Prostate gland (tissue), 2 donors: ENCODE data around the gene LSAMP. TPM values are rescaled to one million over a fixed set of nuclear protein-coding genes. Genes with fewer than 3 reads are reported as not detected.

Experiments
- DNase-seq: peaks from one replicate; pipeline ENCODE4 v3.0.0-alpha.2; 2019; ENCODE audit warnings: low spot score
- H3K27ac ChIP-seq, 2 donors: fragments of 200-600 bp; sonication (generic); 2 replicates each; pipeline ENCODE4 v1.5.1; 2017 to 2019
- H3K27me3 ChIP-seq: fragments of 200-600 bp; sonication (generic); replicated peaks from 2 replicates; pipeline ENCODE4 v1.5.1; 2019; ENCODE audit not compliant: insufficient read depth
- H3K36me3 ChIP-seq, 2 donors: fragments of 200-600 bp; sonication (generic); 1 replicate in 1 of 2; 2 replicates in 1 of 2; pipeline versions ENCODE4 v1.5.1 to v1.8.1; 2017 to 2019
- H3K4me1 ChIP-seq: fragments of 200-600 bp; sonication (generic); replicated peaks from 2 replicates; pipeline ENCODE4 v1.5.1; 2019
- H3K4me3 ChIP-seq, 2 donors: fragments of 200-600 bp; sonication (generic); 2 replicates each; pipeline ENCODE4 v1.5.1; 2017 to 2019
- H3K9me3 ChIP-seq: fragments of 200-600 bp; sonication (generic); 2 replicates; pipeline ENCODE4 v1.5.1; 2017
- CTCF ChIP-seq, 4 experiments: fragments of 200-600 bp in 2 of 4; fragments of 450-650 bp in 2 of 4; sonication (generic) in 2 of 4; IDR thresholded peaks; 1 replicate in 3 of 4; 2 replicates in 1 of 4; pipeline ENCODE4 v1.5.1; 2016 to 2019; ENCODE audit warnings: antibody characterized with exemption in 4 of 4, mild to moderate bottlenecking in 2 of 4, moderate library complexity in 2 of 4
- POLR2A ChIP-seq: fragments of 450-650 bp; IDR thresholded peaks from one replicate; pipeline ENCODE4 v1.6.1; 2016; ENCODE audit warnings: antibody characterized with exemption, mild to moderate bottlenecking
- POLR2AphosphoS5 ChIP-seq: sonication (generic); formaldehyde crosslinking; IDR thresholded peaks from one replicate; pipeline ENCODE4 v1.6.1; 2017; ENCODE audit warnings: antibody characterized with exemption
- WGBS: methylation state at CpG from one replicate; pipeline ENCODE4 v1.1.5; 2018; 5-methylcytosine and 5-hydroxymethylcytosine counted together
- intact Hi-C: fragments of 100-400 bp; cut with DNase I; formaldehyde crosslinking; loops from one replicate; pipeline ENCODE4 v1.14.2; 2022
- total RNA-seq, 2 donors: library from RNA; depleted of rRNA; stranded (reverse); fragments of >200 nt; gene quantifications; one replicate each; pipeline ENCODE4 v1.1.0, GENCODE V29; 2016

The LSAMP gene
- total RNA-seq, 2 donors from 2014 or later = 15.4 to 38.0 TPM

GRCh38 chr3:116050311-116050915 is 394.9 kb downstream of the LSAMP start:
- Histone ChIP-seq H3K4me1 (no peaks in the 10 kb centered on the region), H3K9me3 (no peaks in the 10 kb centered on the region), H3K36me3 (no peaks in the 10 kb centered on the region), H3K27me3 (no peaks in the 10 kb centered on the region), H3K4me3 (no peak overlapping the region), H3K27ac (no peak overlapping the region)
- TF ChIP-seq POLR2AphosphoS5 = no peak
- no peak for TF ChIP-seq CTCF (IDR thresholded peaks at IDR 0.05)
- TF ChIP-seq POLR2A = no peak
- WGBS = 30% methylated on average over 2 of the region's 2 CpGs
- DNase-seq = no peak
- intact Hi-C loops = no loop called here

DNA sequence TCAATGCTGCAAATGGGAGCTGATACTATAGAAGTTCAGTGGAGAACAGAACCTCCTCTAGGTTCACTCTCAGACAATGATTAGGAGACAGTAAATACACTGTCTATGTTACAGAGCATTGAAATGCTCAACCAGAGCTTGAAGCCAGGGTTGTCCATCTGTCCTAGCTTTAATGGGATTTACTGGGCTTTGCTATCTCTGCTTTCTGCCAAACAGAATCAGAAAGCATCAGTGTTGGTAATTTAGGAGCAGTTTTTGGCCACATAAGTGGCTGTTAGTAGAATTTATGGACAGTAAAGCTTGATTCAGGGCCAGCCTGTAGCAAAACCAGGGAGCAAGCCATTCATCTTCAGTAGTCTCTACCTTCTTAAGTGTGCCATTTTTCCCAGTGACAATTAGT is 396.3 kb downstream of the LSAMP start:
- Histone ChIP-seq H3K9me3 (no peaks in the 10 kb centered on the region), H3K36me3 (no peaks in the 10 kb centered on the region), H3K4me3 (no peak overlapping the region), H3K27ac (no peak overlapping the region), H3K27me3 (no peaks in the 10 kb centered on the region), H3K4me1 (no peaks in the 10 kb centered on the region)
- no peak for TF ChIP-seq POLR2AphosphoS5
- no peak for TF ChIP-seq CTCF (IDR thresholded peaks at IDR 0.05)
- no peak for TF ChIP-seq POLR2A
- intact Hi-C loops = no loop called here
- DNase-seq = no peak

- TF ChIP-seq POLR2AphosphoS5 (no peak), POLR2A (no peak), CTCF (IDR thresholded peaks at IDR 0.05) (no peak)
- H3K4me3 ChIP-seq = no peak overlapping the region
- no peak for DNase-seq
- no peaks in the 10 kb centered on the region for H3K27me3 ChIP-seq
- H3K4me1 ChIP-seq = no peaks in the 10 kb centered on the region
- H3K9me3 ChIP-seq = no peaks in the 10 kb centered on the region
- no peaks in the 10 kb centered on the region for H3K36me3 ChIP-seq
- intact Hi-C loops = no loop called here
- WGBS = 56% methylated on average over 3 of the region's 3 CpGs
- no peak overlapping the region for H3K27ac ChIP-seq
Observed at GRCh38 chr3:116046350-116046749, 398.9 kb downstream of the LSAMP start.

DNA sequence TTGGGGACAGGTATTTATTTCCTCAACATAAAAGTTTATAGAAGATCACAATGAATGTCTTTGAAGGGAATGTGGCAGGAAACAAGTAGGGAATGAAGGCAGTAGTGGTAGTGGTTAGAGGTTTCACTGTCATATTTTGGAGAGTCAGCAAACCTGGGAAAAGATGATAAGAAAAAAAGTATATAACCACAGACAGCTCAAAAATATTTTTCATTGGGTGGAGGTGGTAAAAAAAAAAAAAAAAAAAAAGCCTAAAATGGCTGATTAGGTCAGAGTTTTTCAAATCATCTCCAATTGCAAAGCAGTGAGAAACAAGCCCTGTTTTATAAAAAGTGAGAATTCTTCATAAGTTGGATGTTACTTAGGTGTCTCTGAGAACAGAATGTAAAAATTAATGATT is 400.0 kb downstream of the LSAMP start:
- H3K36me3 ChIP-seq = no peaks in the 10 kb centered on the region
- DNase-seq = no peak
- no peak overlapping the region for H3K4me3 ChIP-seq
- no peaks in the 10 kb centered on the region for H3K27me3 ChIP-seq
- H3K27ac ChIP-seq = no peak overlapping the region
- no peaks in the 10 kb centered on the region for H3K9me3 ChIP-seq
- TF ChIP-seq POLR2AphosphoS5 (no peak), POLR2A (no peak), CTCF (IDR thresholded peaks at IDR 0.05) (no peak)
- intact Hi-C loops = no loop called here
- no peaks in the 10 kb centered on the region for H3K4me1 ChIP-seq

DNA sequence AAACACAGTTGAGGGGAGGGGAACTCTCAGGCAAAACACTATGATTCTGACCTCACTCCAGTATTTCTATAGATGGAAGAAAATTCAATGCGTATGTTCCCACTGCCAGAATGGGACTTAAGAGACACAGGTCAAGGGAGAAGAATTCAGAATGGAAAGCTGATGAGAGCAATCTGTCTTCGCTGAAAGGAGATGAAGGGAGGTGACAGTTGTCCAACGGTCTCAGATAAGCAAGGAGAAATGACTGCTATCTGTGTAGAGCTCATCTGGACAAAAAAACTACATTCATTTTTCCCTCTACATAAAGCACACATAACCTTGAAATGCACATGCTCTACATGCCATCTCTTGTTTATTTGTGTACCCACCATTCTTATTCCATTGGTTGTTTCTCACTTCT is 405.1 kb downstream of the LSAMP start:
- TF ChIP-seq POLR2AphosphoS5 (no peak), CTCF (IDR thresholded peaks at IDR 0.05) (no peak), POLR2A (no peak)

More for the DNA sequence above, 405.1 kb downstream of the LSAMP start:
- Histone ChIP-seq H3K9me3 (no peaks in the 10 kb centered on the region), H3K4me1 (no peaks in the 10 kb centered on the region), H3K36me3 (no peaks in the 10 kb centered on the region), H3K27me3 (no peaks in the 10 kb centered on the region), H3K27ac (no peak overlapping the region), H3K4me3 (no peak overlapping the region)
- intact Hi-C loops = no loop called here
- no peak for DNase-seq
- WGBS = 90% methylated on average over 3 of the region's 3 CpGs
